Keratinocyte (primary cell): ENCODE data around the gene ETV7. TPM values are rescaled to one million over a fixed set of nuclear protein-coding genes. Genes with fewer than 3 reads are reported as not detected.
A peak's percentile ranks its signal among the peaks of the same experiment; 100 is the strongest.

Source experiments
- DNase-seq: peaks from one replicate; pipeline ENCODE4 v3.0.0-alpha.2; 2011; ENCODE audit warnings: low read depth, missing footprints, low spot score
- FAIRE-seq: peaks from 2 replicates; lab custom pipeline; 2011; peaks lifted over from hg19 to GRCh38; lab: Jason Lieb, UNC
- H2AFZ ChIP-seq: 2 replicates; pipeline ENCODE4 v1.6.0; 2012; ENCODE audit warnings: low read length, control low read depth, inconsistent platforms; ENCODE audit not compliant: control insufficient read depth
- H3K27ac ChIP-seq: 2 replicates; pipeline ENCODE4 v1.5.1; 2011; ENCODE audit warnings: low read length; ENCODE audit not compliant: control insufficient read depth, insufficient read depth
- H3K27me3 ChIP-seq: 3 replicates; pipeline ENCODE4 v1.6.0; 2011; ENCODE audit warnings: low read length; ENCODE audit not compliant: control insufficient read depth, insufficient read depth; ENCODE audit errors: extremely low read depth
- H3K36me3 ChIP-seq, 2 experiments: 2 replicates in 1 of 2; 3 replicates in 1 of 2; pipeline ENCODE4 v1.5.1; 2011; ENCODE audit warnings: low read length in 2 of 2, mild to moderate bottlenecking in 1 of 2; ENCODE audit not compliant: control insufficient read depth in 2 of 2, insufficient read depth in 2 of 2; ENCODE audit errors: extremely low read depth in 1 of 2
- H3K4me1 ChIP-seq: 3 replicates; pipeline ENCODE4 v1.5.1; 2011; ENCODE audit warnings: low read length; ENCODE audit not compliant: control insufficient read depth, insufficient read depth; ENCODE audit errors: extremely low read depth
- H3K4me2 ChIP-seq: 3 replicates; pipeline ENCODE4 v1.6.0; 2011; ENCODE audit warnings: low read depth, low read length; ENCODE audit not compliant: control insufficient read depth, insufficient read depth; ENCODE audit errors: extremely low read depth
- H3K4me3 ChIP-seq, 3 experiments: fragments of 200-600 bp in 1 of 3; sonication (generic) in 1 of 3; 2 replicates in 2 of 3; 3 replicates in 1 of 3; pipeline ENCODE4 v1.5.1; 2011 to 2016; ENCODE audit warnings: low read length in 3 of 3, mild to moderate bottlenecking in 3 of 3, control low read depth in 2 of 3, inconsistent platforms in 1 of 3, low read depth in 1 of 3, mixed read lengths in 1 of 3, mixed run types in 1 of 3, moderate library complexity in 1 of 3; ENCODE audit not compliant: control insufficient read depth in 2 of 3, insufficient read depth in 2 of 3; ENCODE audit errors: extremely low read depth in 1 of 3
- H3K79me2 ChIP-seq: 2 replicates; pipeline ENCODE4 v1.6.0; 2012; ENCODE audit warnings: low read length; ENCODE audit not compliant: control insufficient read depth, insufficient read depth
- H3K9ac ChIP-seq: 3 replicates; pipeline ENCODE4 v1.6.0; 2011; ENCODE audit warnings: low read length; ENCODE audit not compliant: control insufficient read depth, insufficient read depth; ENCODE audit errors: extremely low read depth
- H3K9me1 ChIP-seq: 3 replicates; pipeline ENCODE4 v1.6.0; 2011; ENCODE audit warnings: low read length; ENCODE audit not compliant: control insufficient read depth, insufficient read depth; ENCODE audit errors: extremely low read depth
- H3K9me3 ChIP-seq: 2 replicates; pipeline ENCODE4 v1.5.1; 2012; ENCODE audit warnings: low read depth, low read length; ENCODE audit not compliant: control insufficient read depth
- H4K20me1 ChIP-seq: 3 replicates; pipeline ENCODE4 v1.6.0; 2011; ENCODE audit warnings: low read length; ENCODE audit not compliant: control insufficient read depth, insufficient read depth; ENCODE audit errors: extremely low read depth
- EZH2 ChIP-seq: IDR thresholded peaks from one replicate; pipeline ENCODE4 v1.6.1; 2012; ENCODE audit warnings: inconsistent platforms, mild to moderate bottlenecking, low read length, moderate library complexity
- dilution Hi-C: fragments of 300-500 bp; cut with MboI; formaldehyde crosslinking; loops from one replicate; pipeline ENCODE4 v1.7.0; 2020; ENCODE audit warnings: low sequenced_read_pairs; ENCODE audit not compliant: extremely low pct_ligation_motif_present
- polyA plus RNA-seq, 5 experiments: library from polyadenylated mRNA; depleted of rRNA in 3 of 5; stranded (reverse) in 3 of 5; stranded (forward) in 1 of 5; unstranded in 1 of 5; fragments of >200 nt; gene quantifications; 1 replicate in 1 of 5; 2 replicates in 3 of 5; 3 replicates in 1 of 5; pipeline versions ENCODE4 v1.2.1 to v1.2.3, GENCODE V29; 2011 to 2012; ENCODE audit warnings: missing spikeins in 2 of 5, low read depth in 1 of 5, low replicate concordance in 1 of 5
- TF ChIP-seq, protein P1 (sequence below), 3 experiments: IDR thresholded peaks in 1 of 3; conservative IDR thresholded peaks in 1 of 3; optimal IDR thresholded peaks in 1 of 3; 2 replicates in 2 of 3; 3 replicates in 1 of 3; pipeline versions ENCODE3 to v1.5.1; 2011; ENCODE audit warnings: low read length in 3 of 3, mild to moderate bottlenecking in 3 of 3, moderate library complexity in 2 of 3, control low read depth in 1 of 3, inconsistent platforms in 1 of 3; ENCODE audit not compliant: insufficient read depth in 2 of 3; ENCODE audit errors: extremely low read depth in 1 of 3

ETV7 gene
- polyA plus RNA-seq, 1 donor (not counting 4 experiments of a cell fraction or from before 2014, with no cell fraction given), result 0.22 TPM

DNA sequence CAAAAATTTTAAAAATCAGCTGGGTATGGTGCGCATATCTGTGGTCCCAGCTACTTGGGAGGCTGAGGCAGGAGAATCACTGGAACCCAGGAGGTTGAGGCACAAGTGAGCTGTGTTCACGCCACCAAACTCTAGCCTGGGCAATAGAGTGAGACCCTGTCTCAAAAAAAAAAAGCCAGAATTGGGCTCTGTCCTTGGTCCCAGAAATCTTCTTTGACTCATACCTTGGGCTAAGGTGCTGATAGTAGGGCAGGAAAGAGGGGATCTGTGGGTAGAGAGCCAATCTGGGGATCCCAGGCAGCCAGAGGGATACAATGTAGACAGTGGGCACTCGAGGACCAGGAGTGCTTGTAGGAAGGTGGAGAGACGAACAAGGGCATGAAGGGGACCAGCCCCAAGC lies 13.3 kb downstream of the ETV7 start:
- dilution Hi-C loops, result no loop called here
- Histone ChIP-seq H2AFZ (no peak overlapping the region), H3K4me1 (peaks cover 10% of the 10 kb centered on the region), H3K27ac (no peak overlapping the region), H3K4me2 (no peak overlapping the region), H3K9me3 (no peaks in the 10 kb centered on the region), H3K27me3 (peaks cover 8% of the 10 kb centered on the region), H3K79me2 (no peaks in the 10 kb centered on the region), H4K20me1 (peaks cover 1% of the 10 kb centered on the region), H3K4me3 (no peak overlapping the region), H3K36me3 (no peaks in the 10 kb centered on the region), H3K9me1 (no peaks in the 10 kb centered on the region), H3K9ac (no peak overlapping the region)
- TF ChIP-seq, protein P1, sequence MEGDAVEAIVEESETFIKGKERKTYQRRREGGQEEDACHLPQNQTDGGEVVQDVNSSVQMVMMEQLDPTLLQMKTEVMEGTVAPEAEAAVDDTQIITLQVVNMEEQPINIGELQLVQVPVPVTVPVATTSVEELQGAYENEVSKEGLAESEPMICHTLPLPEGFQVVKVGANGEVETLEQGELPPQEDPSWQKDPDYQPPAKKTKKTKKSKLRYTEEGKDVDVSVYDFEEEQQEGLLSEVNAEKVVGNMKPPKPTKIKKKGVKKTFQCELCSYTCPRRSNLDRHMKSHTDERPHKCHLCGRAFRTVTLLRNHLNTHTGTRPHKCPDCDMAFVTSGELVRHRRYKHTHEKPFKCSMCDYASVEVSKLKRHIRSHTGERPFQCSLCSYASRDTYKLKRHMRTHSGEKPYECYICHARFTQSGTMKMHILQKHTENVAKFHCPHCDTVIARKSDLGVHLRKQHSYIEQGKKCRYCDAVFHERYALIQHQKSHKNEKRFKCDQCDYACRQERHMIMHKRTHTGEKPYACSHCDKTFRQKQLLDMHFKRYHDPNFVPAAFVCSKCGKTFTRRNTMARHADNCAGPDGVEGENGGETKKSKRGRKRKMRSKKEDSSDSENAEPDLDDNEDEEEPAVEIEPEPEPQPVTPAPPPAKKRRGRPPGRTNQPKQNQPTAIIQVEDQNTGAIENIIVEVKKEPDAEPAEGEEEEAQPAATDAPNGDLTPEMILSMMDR (optimal IDR thresholded peaks at IDR 0.05 in 1 of 3, IDR thresholded peaks at IDR 0.05 in 1 of 3, conservative IDR thresholded peaks at IDR 0.05 in 1 of 3; ENCODE audit: extremely low read depth in 1 of 3, insufficient read depth in 2 of 3, low read length in 3 of 3), result no peak
- TF ChIP-seq EZH2, result no peak
- FAIRE-seq, result no peak
- no peak for DNase-seq

DNA sequence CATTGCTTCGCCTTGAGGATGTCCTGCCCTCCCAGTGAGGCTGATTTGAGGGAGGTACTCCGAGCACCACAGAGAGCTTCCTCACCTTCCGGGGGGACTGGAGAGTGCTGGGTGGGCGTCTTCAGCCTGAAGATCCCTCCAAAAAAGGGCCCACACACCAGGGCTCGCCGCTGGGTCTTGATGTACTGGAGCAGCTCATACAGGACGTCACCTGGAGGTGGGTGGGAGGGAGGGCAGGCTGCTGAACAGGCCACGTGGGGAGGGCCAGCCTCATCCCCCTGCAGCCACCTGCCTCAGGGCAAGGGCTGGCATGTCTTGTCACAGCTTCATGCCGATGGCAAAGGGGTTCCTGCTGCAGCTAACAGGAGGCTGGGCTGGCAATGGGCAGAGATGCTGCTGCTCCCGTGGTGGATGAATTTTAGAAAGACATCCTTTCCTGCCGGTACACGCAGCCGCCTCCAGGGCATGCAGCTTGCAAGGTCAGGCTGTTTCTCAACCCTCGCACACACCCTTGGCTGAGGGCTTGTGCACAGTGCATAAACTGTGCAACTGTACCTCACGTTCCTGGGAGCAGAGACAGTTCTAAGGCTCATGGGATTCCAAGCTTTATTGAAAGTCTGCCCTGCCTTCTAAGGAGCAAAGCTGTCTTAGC lies 14.0 kb downstream of the ETV7 start:
- dilution Hi-C loops, result no loop called here
- peaks cover 8% of the 10 kb centered on the region for H3K27me3 ChIP-seq
- H3K4me2 ChIP-seq, result no peak overlapping the region
- no peak overlapping the region for H3K9ac ChIP-seq
- no peaks in the 10 kb centered on the region for H3K9me1 ChIP-seq
- H4K20me1 ChIP-seq, result peaks cover 2% of the 10 kb centered on the region
- peak; percentile 58 for FAIRE-seq
- no peaks in the 10 kb centered on the region for H3K36me3 ChIP-seq
- peaks cover 11% of the 10 kb centered on the region for H3K4me1 ChIP-seq
- no peak overlapping the region for H3K27ac ChIP-seq
- no peak for TF ChIP-seq EZH2
- TF ChIP-seq, protein P1 (optimal IDR thresholded peaks at IDR 0.05 in 1 of 3, IDR thresholded peaks at IDR 0.05 in 1 of 3, conservative IDR thresholded peaks at IDR 0.05 in 1 of 3; ENCODE audit: extremely low read depth in 1 of 3, insufficient read depth in 2 of 3, low read length in 3 of 3), result peak in 1 of 3 experiments; percentile 2
- DNase-seq, result no peak
- H3K4me3 ChIP-seq, result no peak overlapping the region
- no peaks in the 10 kb centered on the region for H3K9me3 ChIP-seq
- H2AFZ ChIP-seq, result no peak overlapping the region
- H3K79me2 ChIP-seq, result no peaks in the 10 kb centered on the region
